ENCODE data around the gene ARHGAP22. TPM values are rescaled to one million over a fixed set of nuclear protein-coding genes. Genes with fewer than 3 reads are reported as not detected.

The ARHGAP22 gene
- polyA plus RNA-seq, 3 donors, result 1.5 to 7.8 (median 1.9) TPM

DNA sequence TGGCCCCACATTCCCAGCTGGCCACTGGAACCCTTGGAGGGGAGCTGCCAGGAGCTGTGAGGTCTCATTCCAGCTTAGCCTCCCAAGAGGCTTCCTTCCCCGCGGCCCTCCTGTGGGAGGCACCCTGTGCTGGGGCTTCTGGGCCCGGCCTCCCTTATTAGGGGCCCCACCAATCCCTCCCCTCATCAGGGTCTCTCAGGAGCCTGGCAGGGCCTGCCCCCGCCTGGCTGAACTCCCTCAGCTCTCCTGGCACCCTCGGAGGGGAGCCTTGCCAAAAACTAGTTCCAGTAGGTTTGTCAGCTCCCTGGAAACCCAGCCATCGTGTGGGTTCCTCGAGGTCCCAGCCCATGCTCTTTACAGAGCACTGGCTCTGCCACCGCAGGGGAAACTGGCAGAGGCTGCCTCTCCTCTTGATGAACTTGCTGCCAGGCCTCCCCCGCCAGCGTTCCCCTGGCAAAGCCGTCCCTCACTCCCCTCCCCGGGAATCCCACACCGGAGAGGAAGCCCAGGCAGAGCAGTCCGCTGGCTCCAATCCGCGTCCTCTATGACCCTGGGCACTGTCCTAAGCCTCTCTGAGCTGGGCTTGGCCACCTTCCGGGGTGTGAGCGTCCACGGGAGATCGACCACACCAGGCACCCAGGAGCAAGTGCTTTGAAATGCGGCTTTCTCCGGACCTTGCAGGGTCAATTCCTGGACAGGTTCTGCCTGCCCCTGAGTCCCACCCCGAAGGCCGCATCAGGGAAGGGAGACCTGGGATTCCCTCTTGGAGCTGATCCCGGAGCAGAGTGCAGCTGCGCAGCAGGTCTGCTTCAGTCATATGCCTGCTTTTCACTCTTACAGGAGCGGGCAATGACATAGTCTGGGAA lies 139.8 kb downstream of the ARHGAP22 start:
- TF ChIP-seq, protein P1, sequence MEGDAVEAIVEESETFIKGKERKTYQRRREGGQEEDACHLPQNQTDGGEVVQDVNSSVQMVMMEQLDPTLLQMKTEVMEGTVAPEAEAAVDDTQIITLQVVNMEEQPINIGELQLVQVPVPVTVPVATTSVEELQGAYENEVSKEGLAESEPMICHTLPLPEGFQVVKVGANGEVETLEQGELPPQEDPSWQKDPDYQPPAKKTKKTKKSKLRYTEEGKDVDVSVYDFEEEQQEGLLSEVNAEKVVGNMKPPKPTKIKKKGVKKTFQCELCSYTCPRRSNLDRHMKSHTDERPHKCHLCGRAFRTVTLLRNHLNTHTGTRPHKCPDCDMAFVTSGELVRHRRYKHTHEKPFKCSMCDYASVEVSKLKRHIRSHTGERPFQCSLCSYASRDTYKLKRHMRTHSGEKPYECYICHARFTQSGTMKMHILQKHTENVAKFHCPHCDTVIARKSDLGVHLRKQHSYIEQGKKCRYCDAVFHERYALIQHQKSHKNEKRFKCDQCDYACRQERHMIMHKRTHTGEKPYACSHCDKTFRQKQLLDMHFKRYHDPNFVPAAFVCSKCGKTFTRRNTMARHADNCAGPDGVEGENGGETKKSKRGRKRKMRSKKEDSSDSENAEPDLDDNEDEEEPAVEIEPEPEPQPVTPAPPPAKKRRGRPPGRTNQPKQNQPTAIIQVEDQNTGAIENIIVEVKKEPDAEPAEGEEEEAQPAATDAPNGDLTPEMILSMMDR (IDR thresholded peaks at IDR 0.05), result no peak
- peak in 1 of 3 donors; percentile 1 for DNase-seq
- H3K27me3 ChIP-seq (ENCODE audit: control insufficient read depth in 2 of 2, insufficient read depth in 2 of 2, low read length in 2 of 2), result no peaks in the 10 kb centered on the region
- H3K4me2 ChIP-seq (replicated peaks; ENCODE audit: extremely low read depth, low read length, poor library complexity, severe bottlenecking), result no peak overlapping the region
- H3K4me1 ChIP-seq (ENCODE audit: control insufficient read depth in 1 of 2, insufficient read depth in 2 of 2, low read length in 2 of 2), result peaks cover 0 to under 1% of the 10 kb centered on the region in 2 donors
- H3K36me3 ChIP-seq (replicated peaks in 1 of 2; ENCODE audit: control insufficient read depth in 1 of 2, insufficient read depth in 2 of 2, low read length in 2 of 2), result no peaks in the 10 kb centered on the region
- Mint-ChIP-seq H3K4me3 (no peak overlapping the region), H3K27ac (no peak overlapping the region), H3K9me3 (peaks cover 0 to 3% (median 0%) of the 10 kb centered on the region in 7 donors), H3K4me1 (no peaks in the 10 kb centered on the region), H3K36me3 (no peaks in the 10 kb centered on the region), H3K27me3 (ENCODE audit: low read depth in 3 of 3) (peaks cover 4 to 12% (median 12%) of the 10 kb centered on the region in 3 donors)
- H4K20me1 ChIP-seq (ENCODE audit: insufficient read depth, low read length), result no peaks in the 10 kb centered on the region
- 39% methylated on average over 26 of the region's 27 CpGs for WGBS (ENCODE audit: insufficient coverage)
- intact Hi-C loops (cut with micrococcal nuclease), result no loop called here
- H3K9ac ChIP-seq (ENCODE audit: insufficient read depth, low read length, poor library complexity, severe bottlenecking), result no peak overlapping the region
- no peak overlapping the region for H3K4me3 ChIP-seq (replicated peaks in 1 of 3; ENCODE audit: low read depth in 2 of 3, low read length in 3 of 3)
- no peaks in the 10 kb centered on the region for H3K9me3 ChIP-seq (replicated peaks in 1 of 2; ENCODE audit: control insufficient read depth in 1 of 2, insufficient read depth in 1 of 2, low read length in 2 of 2)
- no peak overlapping the region for H2AFZ ChIP-seq (ENCODE audit: insufficient read depth, low read depth, low read length, poor library complexity, severe bottlenecking)
- H3K79me2 ChIP-seq (ENCODE audit: insufficient read depth, low read length), result no peaks in the 10 kb centered on the region
- H3K27ac ChIP-seq (ENCODE audit: low read depth in 1 of 2, low read length in 2 of 2), result no peak overlapping the region

DNA sequence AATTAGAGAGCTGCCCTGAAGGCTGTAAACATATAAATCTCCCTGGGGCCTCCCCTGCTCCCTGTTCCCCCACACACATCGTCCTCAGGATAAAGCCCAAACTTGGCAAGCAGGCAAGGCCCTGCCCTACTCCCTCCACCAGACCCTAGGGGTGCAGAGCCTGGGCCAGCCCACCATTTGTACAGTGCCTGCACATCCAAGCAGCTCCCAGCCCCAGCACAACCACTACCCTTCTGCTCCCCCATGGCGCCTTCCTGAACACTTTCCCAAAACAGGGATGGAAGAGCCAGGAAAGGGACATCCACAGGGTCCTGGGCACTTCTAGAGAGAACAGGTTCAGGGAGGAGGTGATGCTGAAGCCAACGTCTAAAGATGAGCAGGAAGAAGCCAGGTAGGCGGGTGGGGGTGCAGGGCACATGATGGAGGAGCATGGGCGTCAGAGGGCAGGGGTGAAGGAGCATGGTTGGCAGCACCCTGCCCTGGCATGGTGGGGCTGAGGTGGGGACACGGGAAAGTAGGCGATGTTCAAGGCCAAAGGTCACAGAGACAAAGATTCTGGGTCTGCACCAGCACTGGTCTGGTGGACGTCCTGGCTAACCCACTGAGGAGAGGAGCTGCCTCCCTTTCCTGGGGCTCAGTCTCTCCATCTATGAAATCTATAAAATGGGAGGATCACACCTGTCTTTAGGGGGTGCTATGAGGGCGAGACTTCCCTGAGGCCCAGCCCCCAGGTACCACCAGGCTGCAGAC lies 140.6 kb downstream of the ARHGAP22 start:
- H3K9me3 ChIP-seq (replicated peaks in 1 of 2; ENCODE audit: control insufficient read depth in 1 of 2, insufficient read depth in 1 of 2, low read length in 2 of 2), result no peaks in the 10 kb centered on the region
- H3K4me1 ChIP-seq (ENCODE audit: control insufficient read depth in 1 of 2, insufficient read depth in 2 of 2, low read length in 2 of 2), result peaks cover 6 to 8% of the 10 kb centered on the region in 2 donors
- TF ChIP-seq, protein P1 (IDR thresholded peaks at IDR 0.05), result no peak
- no peaks in the 10 kb centered on the region for H3K27me3 ChIP-seq (ENCODE audit: control insufficient read depth in 2 of 2, insufficient read depth in 2 of 2, low read length in 2 of 2)
- peaks cover 4% of the 10 kb centered on the region for H3K4me1 Mint-ChIP-seq
- no peak overlapping the region for H3K27ac ChIP-seq (ENCODE audit: low read depth in 1 of 2, low read length in 2 of 2)
- intact Hi-C loops (cut with micrococcal nuclease), result no loop called here
- H4K20me1 ChIP-seq (ENCODE audit: insufficient read depth, low read length), result no peaks in the 10 kb centered on the region
- no peak overlapping the region for H3K4me3 ChIP-seq (replicated peaks in 1 of 3; ENCODE audit: low read depth in 2 of 3, low read length in 3 of 3)
- no peak overlapping the region for H3K4me2 ChIP-seq (replicated peaks; ENCODE audit: extremely low read depth, low read length, poor library complexity, severe bottlenecking)
- no peak overlapping the region for H2AFZ ChIP-seq (ENCODE audit: insufficient read depth, low read depth, low read length, poor library complexity, severe bottlenecking)
- no peaks in the 10 kb centered on the region for H3K36me3 Mint-ChIP-seq
- H3K9me3 Mint-ChIP-seq, result peaks cover 0 to 3% (median 0%) of the 10 kb centered on the region in 7 donors
- DNase-seq, result peak in 1 of 3 donors; percentile 1
- no peaks in the 10 kb centered on the region for H3K36me3 ChIP-seq (replicated peaks in 1 of 2; ENCODE audit: control insufficient read depth in 1 of 2, insufficient read depth in 2 of 2, low read length in 2 of 2)
- H3K27me3 Mint-ChIP-seq (ENCODE audit: low read depth in 3 of 3), result peaks cover 4 to 12% (median 12%) of the 10 kb centered on the region in 3 donors
- 77% methylated on average over 7 of the region's 9 CpGs for WGBS (ENCODE audit: insufficient coverage)
- H3K27ac Mint-ChIP-seq, result peak overlapping the region in 1 of 7 donors; percentile 42
- H3K79me2 ChIP-seq (ENCODE audit: insufficient read depth, low read length), result no peaks in the 10 kb centered on the region
- no peak overlapping the region for H3K9ac ChIP-seq (ENCODE audit: insufficient read depth, low read length, poor library complexity, severe bottlenecking)
- no peak overlapping the region for H3K4me3 Mint-ChIP-seq

All from CD14-positive monocyte (primary cell).